WTC11 (cell line): ENCODE results near the gene GLRA1. TPM values are rescaled to one million over a fixed set of nuclear protein-coding genes. Genes with fewer than 3 reads are reported as not detected.

Experiments
- ATAC-seq: fragments of 200-7000 bp; cut with Tn5 transposase; 2 replicates; pipeline ENCODE4 v1.10.0; 2021; ENCODE audit warnings: mild to moderate bottlenecking, moderate library complexity
- CTCF ChIA-PET: fragments of 300-600 bp; sonication (Branson Sonifier 250); formaldehyde crosslinking; loops from one replicate; lab custom pipeline; 2021; ENCODE audit warnings: antibody characterized with exemption; lab: Charles Lee
- POLR2A ChIA-PET: fragments of 350-600 bp; sonication (Branson Sonifier 250); formaldehyde crosslinking; loops from one replicate; lab custom pipeline; 2021; ENCODE audit warnings: antibody characterized with exemption; lab: Charles Lee
- DNase-seq: peaks from one replicate; pipeline ENCODE4 v3.0.0; 2021; ENCODE audit warnings: low spot score
- H3K27ac Mint-ChIP-seq: 2 replicates; pipeline ENCODE4 v1.8.0; 2021; ENCODE audit warnings: mixed read lengths
- H3K27me3 Mint-ChIP-seq: 2 replicates; pipeline ENCODE4 v1.8.0; 2021; ENCODE audit warnings: low read depth, mild to moderate bottlenecking, moderate library complexity, mixed read lengths
- H3K36me3 Mint-ChIP-seq: 2 replicates; pipeline ENCODE4 v1.8.0; 2021; ENCODE audit warnings: mixed read lengths
- H3K4me1 Mint-ChIP-seq: 2 replicates; pipeline ENCODE4 v1.8.0; 2022; ENCODE audit warnings: mixed read lengths
- H3K4me3 Mint-ChIP-seq: 2 replicates; pipeline ENCODE4 v1.8.0; 2021; ENCODE audit warnings: mild to moderate bottlenecking, moderate library complexity, mixed read lengths
- H3K9me3 Mint-ChIP-seq: 2 replicates; pipeline ENCODE4 v1.8.0; 2021; ENCODE audit warnings: mixed read lengths
- CBFB ChIP-seq: sonication (generic); formaldehyde crosslinking; IDR thresholded peaks from 2 replicates; pipeline ENCODE4 v1.8.1; 2022; ENCODE audit warnings: mild to moderate bottlenecking, low read depth, missing genetic modification reagents
- CREM ChIP-seq: sonication (generic); formaldehyde crosslinking; IDR thresholded peaks from 2 replicates; pipeline ENCODE4 v1.8.1; 2022; ENCODE audit warnings: mild to moderate bottlenecking, missing genetic modification reagents, moderate library complexity
- ESRRA ChIP-seq: sonication (generic); formaldehyde crosslinking; IDR thresholded peaks from 2 replicates; pipeline ENCODE4 v1.8.1; 2022; ENCODE audit warnings: mild to moderate bottlenecking, missing genetic modification reagents, borderline replicate concordance
- FOXJ3 ChIP-seq: sonication (generic); formaldehyde crosslinking; IDR thresholded peaks from 2 replicates; pipeline ENCODE4 v1.9.0; 2021; ENCODE audit warnings: missing genetic modification reagents, mild to moderate bottlenecking, borderline replicate concordance
- FOXK1 ChIP-seq: sonication (generic); formaldehyde crosslinking; IDR thresholded peaks from 2 replicates; pipeline ENCODE4 v1.8.0; 2022; ENCODE audit warnings: mild to moderate bottlenecking, moderate library complexity, missing genetic modification reagents
- HMGXB4 ChIP-seq: sonication (generic); formaldehyde crosslinking; IDR thresholded peaks from 2 replicates; pipeline ENCODE4 v1.8.1; 2023; ENCODE audit warnings: mild to moderate bottlenecking, moderate library complexity, missing genetic modification reagents
- IRF1 ChIP-seq: sonication (generic); formaldehyde crosslinking; IDR thresholded peaks from 2 replicates; pipeline ENCODE4 v1.8.0; 2023; ENCODE audit warnings: missing genetic modification reagents
- IRF2 ChIP-seq: sonication (generic); formaldehyde crosslinking; IDR thresholded peaks from 2 replicates; pipeline ENCODE4 v1.8.0; 2022; ENCODE audit warnings: low read depth, missing genetic modification reagents, borderline replicate concordance
- JUN ChIP-seq: sonication (generic); formaldehyde crosslinking; IDR thresholded peaks from 2 replicates; pipeline ENCODE4 v1.8.0; 2023; ENCODE audit warnings: mild to moderate bottlenecking, missing genetic modification reagents
- MYBL2 ChIP-seq: sonication (generic); formaldehyde crosslinking; IDR thresholded peaks from 2 replicates; pipeline ENCODE4 v1.8.1; 2023; ENCODE audit warnings: mild to moderate bottlenecking, moderate library complexity, missing genetic modification reagents
- NR3C1 ChIP-seq: sonication (generic); formaldehyde crosslinking; conservative IDR thresholded peaks from 2 replicates; pipeline ENCODE4 v1.8.1; 2023; ENCODE audit warnings: low read depth, mild to moderate bottlenecking, missing genetic modification reagents
- OVOL2 ChIP-seq: fragments of 250-450 bp; sonication (Bioruptor Pico); IDR thresholded peaks from 2 replicates; pipeline ENCODE4 v1.9.0; 2021; ENCODE audit warnings: mild to moderate bottlenecking, borderline replicate concordance
- PREB ChIP-seq: sonication (generic); formaldehyde crosslinking; IDR thresholded peaks from 2 replicates; pipeline ENCODE4 v1.8.1; 2022; ENCODE audit warnings: mild to moderate bottlenecking, missing genetic modification reagents, moderate library complexity, borderline replicate concordance
- RELA ChIP-seq: sonication (generic); formaldehyde crosslinking; IDR thresholded peaks from 2 replicates; pipeline ENCODE4 v1.8.1; 2022; ENCODE audit warnings: missing genetic modification reagents, mild to moderate bottlenecking, borderline replicate concordance
- SMAD3 ChIP-seq: sonication (generic); formaldehyde crosslinking; IDR thresholded peaks from 2 replicates; pipeline ENCODE4 v1.8.0; 2022; ENCODE audit warnings: missing genetic modification reagents, mild to moderate bottlenecking, borderline replicate concordance
- SOX15 ChIP-seq: fragments of 250-450 bp; sonication (Bioruptor Pico); IDR thresholded peaks from 2 replicates; pipeline ENCODE4 v1.9.0; 2021; ENCODE audit warnings: mild to moderate bottlenecking
- USF1 ChIP-seq: sonication (generic); formaldehyde crosslinking; IDR thresholded peaks from 2 replicates; pipeline ENCODE4 v1.8.0; 2022; ENCODE audit warnings: mild to moderate bottlenecking, missing genetic modification reagents
- ZMAT4 ChIP-seq: fragments of 250-450 bp; sonication (Bioruptor Pico); IDR thresholded peaks from 2 replicates; pipeline ENCODE4 v1.9.0; 2021; ENCODE audit warnings: mild to moderate bottlenecking
- ZNF121 ChIP-seq: sonication (generic); formaldehyde crosslinking; IDR thresholded peaks from 2 replicates; pipeline ENCODE4 v1.8.0; 2023; ENCODE audit warnings: missing genetic modification reagents
- ZNF219 ChIP-seq: sonication (generic); formaldehyde crosslinking; IDR thresholded peaks from 2 replicates; pipeline ENCODE4 v1.8.0; 2023; ENCODE audit warnings: missing genetic modification reagents, mild to moderate bottlenecking, borderline replicate concordance
- ZNF232 ChIP-seq: sonication (generic); formaldehyde crosslinking; IDR thresholded peaks from 2 replicates; pipeline ENCODE4 v1.8.0; 2022; ENCODE audit warnings: mild to moderate bottlenecking, missing genetic modification reagents
- ZNF425 ChIP-seq: fragments of 250-450 bp; sonication (Bioruptor Pico); conservative IDR thresholded peaks from 2 replicates; pipeline ENCODE4 v1.9.0; 2021; ENCODE audit warnings: mild to moderate bottlenecking
- total RNA-seq: library from RNA; stranded (reverse); gene quantifications from 3 replicates; pipeline ENCODE4 v1.2.3, GENCODE V29; 2021

The GLRA1 gene
- total RNA-seq, 1 experiment from 2014 or later: not detected

GRCh38 chr5:151798674-151799073 lies 126.0 kb downstream of the GLRA1 start:
- H3K27ac Mint-ChIP-seq: no peak overlapping the region
- H3K9me3 Mint-ChIP-seq: no peaks in the 10 kb centered on the region
- H3K36me3 Mint-ChIP-seq: peaks cover 82% of the 10 kb centered on the region
- H3K4me1 Mint-ChIP-seq: no peaks in the 10 kb centered on the region
- no peak overlapping the region for H3K4me3 Mint-ChIP-seq
- ATAC-seq (no peak), DNase-seq (no peak)
- ChIA-PET POLR2A (no interaction called here), CTCF (interaction anchor here (1.2 kb wide), 1 partner anchor 27 kb away, joined by 3 read pairs; no protein-coding TSS in a partner anchor)
- TF ChIP-seq JUN (CRISPR knock-in tag): no peak
- TF ChIP-seq CBFB (CRISPR knock-in tag): no peak
- TF ChIP-seq FOXJ3 (CRISPR knock-in tag): no peak
- no peak for TF ChIP-seq ESRRA (CRISPR knock-in tag)
- no peak for TF ChIP-seq HMGXB4 (CRISPR knock-in tag)
- no peak for TF ChIP-seq CREM
- no peak for TF ChIP-seq ZNF121 (CRISPR knock-in tag)
- no peak for TF ChIP-seq ZNF219
- TF ChIP-seq ZNF232 (CRISPR knock-in tag): no peak
- no peak for TF ChIP-seq ZMAT4 (CRISPR knock-in tag)
- TF ChIP-seq MYBL2: no peak
- TF ChIP-seq IRF2 (CRISPR knock-in tag): no peak
- no peak for TF ChIP-seq NR3C1
- no peak for TF ChIP-seq IRF1 (CRISPR knock-in tag)
- no peaks in the 10 kb centered on the region for H3K27me3 Mint-ChIP-seq

GRCh38 chr5:151795426-151795825 lies 129.2 kb downstream of the GLRA1 start:
- Mint-ChIP-seq H3K4me3 (no peak overlapping the region), H3K4me1 (no peaks in the 10 kb centered on the region), H3K27me3 (no peaks in the 10 kb centered on the region), H3K9me3 (no peaks in the 10 kb centered on the region), H3K36me3 (peaks cover 90% of the 10 kb centered on the region), H3K27ac (no peak overlapping the region)
- ATAC-seq (no peak), DNase-seq (no peak)
- POLR2A ChIA-PET: no interaction called here
- CTCF ChIA-PET: no interaction called here
- no peak for TF ChIP-seq ZNF425 (CRISPR knock-in tag)

- Mint-ChIP-seq H3K27me3 (no peaks in the 10 kb centered on the region), H3K9me3 (no peaks in the 10 kb centered on the region), H3K36me3 (peaks cover 86% of the 10 kb centered on the region), H3K27ac (no peak overlapping the region; the same call in 1 of the 2 replicates), H3K4me3 (no peak overlapping the region), H3K4me1 (no peaks in the 10 kb centered on the region)
- ChIA-PET POLR2A (no interaction called here), CTCF (no interaction called here)
- no peak for ATAC-seq
- DNase-seq: no peak
- no peak for TF ChIP-seq RELA (CRISPR knock-in tag)
- no peak for TF ChIP-seq USF1 (CRISPR knock-in tag)
- no peak for TF ChIP-seq ZMAT4 (CRISPR knock-in tag)
- TF ChIP-seq FOXK1: no peak
- no peak for TF ChIP-seq SMAD3 (CRISPR knock-in tag)
- TF ChIP-seq SOX15: no peak
- TF ChIP-seq ZNF425 (CRISPR knock-in tag): no peak
- no peak for TF ChIP-seq PREB (CRISPR knock-in tag)
- TF ChIP-seq OVOL2 (CRISPR knock-in tag): no peak
These were observed 131.3 kb downstream of the GLRA1 start for GRCh38 chr5:151793358-151793757.
